CD4-positive, alpha-beta T cell treated with Interleukin-12 subunit alpha and Interleukin-12 subunit beta, for 1 hour (primary cell): ENCODE measurements around the gene BICD2.

Source experiments
- DNase-seq: peaks from one replicate; pipeline ENCODE4 v3.0.0-alpha.2; 2020

Gene BICD2

DNA sequence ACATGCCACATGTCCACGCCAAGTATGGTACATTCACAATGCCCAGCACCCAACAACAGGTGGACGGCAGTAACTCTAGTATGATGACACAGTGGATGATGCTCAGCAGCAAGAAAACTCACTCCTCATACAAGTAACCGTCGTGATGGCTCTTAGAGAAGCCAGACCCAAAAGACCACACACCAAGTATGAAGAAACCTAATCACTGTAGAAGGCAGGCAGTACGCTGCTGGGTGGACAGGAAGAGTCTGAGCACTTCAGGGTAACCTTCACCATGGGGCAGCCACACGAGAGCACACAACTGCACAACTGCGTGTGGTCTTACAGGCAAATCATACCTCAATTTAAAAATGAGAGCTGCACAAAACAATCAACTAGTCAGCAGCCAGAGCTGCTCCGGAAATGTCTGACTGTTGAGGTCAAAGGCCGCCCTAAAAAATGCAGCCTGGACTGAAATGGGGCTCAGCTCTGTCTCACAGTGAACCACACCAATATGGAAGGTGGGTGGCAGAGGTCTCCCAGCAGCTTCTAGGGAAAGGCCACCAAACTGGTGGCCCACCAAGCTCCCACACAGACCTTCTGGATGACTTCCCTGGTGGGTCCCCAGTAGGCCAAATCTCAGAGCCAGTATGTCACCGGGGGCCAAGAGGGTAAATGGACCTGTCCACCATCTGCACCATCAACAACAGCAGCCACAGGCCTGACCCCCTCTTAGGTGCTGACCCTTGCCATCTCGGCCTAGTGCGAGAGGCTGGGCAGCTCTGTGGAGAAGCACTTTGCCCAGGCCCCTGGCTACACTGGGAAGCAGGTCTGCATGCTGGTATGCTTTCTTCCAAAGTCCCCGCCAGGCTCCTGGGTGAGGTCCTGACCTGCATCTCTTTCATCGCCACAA lies 17.8 kb downstream of the BICD2 start:
- no peak for DNase-seq

DNA sequence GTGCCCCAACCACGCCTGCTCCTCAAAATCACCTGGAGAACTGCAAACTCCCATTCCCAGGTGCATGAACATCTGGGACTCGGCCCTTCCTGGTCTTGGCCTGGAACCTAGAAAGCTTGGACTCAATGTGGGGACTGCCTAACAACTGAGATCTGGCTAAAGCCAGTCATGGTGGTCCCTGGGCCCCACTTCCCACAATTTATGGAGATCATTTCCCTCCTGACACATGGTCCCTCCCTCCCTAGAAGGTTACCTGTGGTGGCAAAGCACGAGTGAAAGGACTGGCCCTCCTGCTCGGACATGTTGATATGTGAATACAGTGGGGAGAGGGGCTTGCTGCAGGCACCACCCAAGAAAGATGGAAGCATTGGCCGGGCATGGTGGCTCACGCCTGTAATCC lies 18.8 kb downstream of the BICD2 start:
- no peak for DNase-seq

DNA sequence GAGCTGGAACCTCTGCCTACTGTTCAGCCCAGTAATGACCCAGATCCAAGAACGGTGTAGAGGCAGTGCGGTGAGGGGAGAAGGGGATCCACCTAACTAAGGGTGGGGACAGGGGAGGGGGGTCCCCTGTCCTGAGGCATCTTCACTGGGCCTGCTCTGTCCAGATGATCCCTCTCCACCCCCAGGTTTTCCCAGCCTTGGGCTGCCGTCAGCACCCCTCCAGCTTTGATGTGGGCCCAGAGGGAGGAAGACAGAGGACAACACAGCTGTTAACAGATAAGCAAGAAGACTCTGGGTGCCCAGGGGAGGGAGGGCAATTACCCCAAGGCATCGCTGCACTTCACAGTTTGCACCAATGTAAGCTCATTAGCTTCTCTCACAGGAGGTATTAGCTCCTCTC lies 19.3 kb downstream of the BICD2 start:
- no peak for DNase-seq

DNA sequence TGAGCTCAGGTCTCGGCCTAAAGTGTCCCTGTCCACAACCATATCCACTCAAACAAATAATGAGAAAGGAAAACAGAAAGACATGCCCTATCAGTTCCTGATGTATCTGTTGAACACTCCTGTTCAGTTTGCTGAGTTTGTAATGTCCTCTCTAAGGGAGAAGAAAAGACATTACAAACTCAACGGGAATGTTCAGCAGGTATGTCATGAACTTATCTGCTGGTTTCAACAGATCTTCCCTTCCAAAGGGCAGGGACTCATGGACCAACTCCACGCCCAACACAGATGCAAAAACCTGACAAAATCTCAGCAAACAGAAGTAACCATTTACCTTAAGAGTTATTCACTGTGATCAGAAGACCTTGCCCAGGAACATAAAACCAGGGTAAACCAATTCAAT lies 23.7 kb downstream of the BICD2 start:
- no peak for DNase-seq

DNA sequence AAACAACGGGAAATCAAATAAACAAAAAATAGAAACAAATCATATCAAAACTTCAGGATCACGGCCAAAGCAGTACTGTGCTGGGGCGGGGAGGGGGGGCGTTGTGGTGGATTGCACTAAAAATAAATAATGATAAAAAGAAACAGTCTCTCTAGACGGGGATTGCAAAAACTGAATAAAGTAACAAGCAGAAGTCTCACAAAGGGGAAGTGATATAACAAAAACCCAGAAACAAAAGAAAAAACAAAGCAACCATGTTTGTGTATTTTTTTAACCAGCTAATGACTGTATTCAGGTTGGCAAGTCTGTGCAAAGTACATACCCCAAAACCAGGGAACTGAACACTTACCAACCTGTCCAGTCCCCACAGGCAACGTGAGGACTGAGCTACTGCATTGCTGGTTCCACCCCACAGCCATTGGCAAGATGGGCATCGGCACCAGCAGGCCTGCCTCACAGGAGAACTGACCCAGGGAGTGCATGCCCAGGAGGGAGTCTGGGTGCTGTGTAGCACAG lies 24.1 kb downstream of the BICD2 start:
- no peak for DNase-seq

DNA sequence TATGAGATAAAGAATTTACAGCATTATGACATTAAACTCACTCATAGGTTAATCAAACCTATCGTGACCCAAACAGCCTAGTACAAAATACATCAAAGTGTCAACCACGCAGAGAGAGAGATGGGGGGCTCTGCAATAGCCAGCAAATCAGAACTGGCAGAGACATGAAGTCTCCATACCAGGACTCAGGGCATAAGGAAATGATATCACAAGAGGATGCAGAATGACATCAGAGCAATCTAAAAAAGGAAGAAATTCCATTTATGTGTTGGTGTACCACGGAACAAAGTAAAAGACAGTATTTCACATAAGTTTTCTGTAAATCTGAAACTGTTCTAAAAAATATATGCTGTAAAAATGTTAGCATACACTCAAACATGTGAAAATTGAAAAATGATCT lies 24.6 kb downstream of the BICD2 start:
- DNase-seq: no peak

DNA sequence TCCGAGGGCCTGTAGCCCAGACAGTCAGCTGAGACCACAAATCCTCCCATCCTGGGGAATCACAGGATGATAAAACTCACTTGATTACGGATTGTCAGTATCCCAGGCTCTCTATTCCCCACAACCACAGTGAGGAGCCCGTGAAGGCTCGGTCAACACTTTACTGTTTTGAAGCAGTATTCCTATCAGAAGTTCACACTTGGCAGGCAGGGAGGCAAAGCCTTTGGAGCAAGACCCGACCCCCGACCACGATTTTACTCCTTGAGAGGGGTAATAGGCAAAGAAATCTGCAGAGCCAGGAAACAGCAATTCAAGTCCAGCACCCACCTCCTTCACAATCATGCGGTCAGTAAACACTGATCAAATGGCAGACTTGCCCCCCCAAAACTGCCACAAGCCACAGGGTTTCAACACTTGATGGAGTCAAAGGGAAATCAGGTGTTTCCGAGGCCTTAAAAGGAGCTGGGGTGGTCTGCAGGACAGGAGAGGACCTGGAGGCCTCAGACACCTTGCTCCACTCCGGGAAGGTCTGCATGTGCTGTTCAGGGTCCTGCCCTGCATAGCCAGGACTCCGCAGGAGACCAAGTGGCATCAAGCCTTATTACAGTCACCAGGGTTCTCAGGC lies 25.2 kb downstream of the BICD2 start:
- no peak for DNase-seq

DNA sequence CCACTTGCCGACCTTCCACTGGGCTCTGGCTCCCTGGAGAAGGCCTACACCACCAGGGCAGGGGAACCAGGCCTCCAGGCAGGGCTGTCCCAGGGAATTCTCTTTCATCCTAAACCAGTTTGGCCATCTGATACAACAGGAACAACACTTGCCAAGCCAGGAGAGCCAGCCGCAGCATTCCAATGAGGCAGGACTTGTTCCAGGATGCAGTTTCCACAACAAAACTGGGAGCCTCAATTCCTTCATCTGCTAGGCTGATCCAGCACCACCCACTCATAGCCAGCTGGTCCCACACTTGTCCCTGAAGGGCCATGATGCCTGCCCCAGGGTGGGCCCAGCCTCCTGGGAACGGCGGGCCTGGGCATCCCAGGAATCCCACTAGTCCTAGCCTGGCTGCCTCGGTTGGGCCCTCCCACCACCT lies 26.0 kb downstream of the BICD2 start:
- DNase-seq: no peak

DNA sequence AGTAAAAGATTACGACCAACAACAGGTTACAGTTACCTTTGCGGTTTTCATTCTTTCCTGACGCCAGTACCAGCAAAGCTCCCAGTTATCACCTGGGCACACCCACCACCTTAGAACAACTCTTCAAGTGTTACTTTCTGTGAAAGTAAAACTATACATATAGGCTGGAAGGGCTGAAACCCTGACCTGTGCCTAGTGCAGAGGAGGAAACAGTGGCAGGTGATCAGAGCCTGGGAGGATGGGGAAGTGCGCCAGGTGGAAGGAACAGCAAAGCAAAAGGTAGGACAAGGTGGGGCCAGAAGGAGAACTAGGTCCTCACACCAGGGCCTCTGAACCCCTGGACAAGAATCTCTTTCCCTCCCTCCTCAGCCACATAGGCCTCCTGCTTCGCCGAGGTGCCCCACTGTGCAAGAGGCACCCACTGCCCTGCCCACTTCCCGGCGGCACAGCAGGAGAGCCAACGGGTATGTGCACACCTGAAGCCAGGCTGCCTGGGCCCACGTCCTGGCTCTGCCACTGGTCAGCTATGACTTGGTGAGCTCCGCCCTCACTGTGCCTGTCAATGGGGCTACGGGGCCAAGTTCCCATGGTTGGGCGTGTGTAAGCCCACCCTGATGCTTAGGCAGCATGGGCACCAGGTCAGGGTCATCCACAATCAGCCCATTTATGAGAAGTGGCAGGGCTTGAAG lies 26.9 kb downstream of the BICD2 start:
- no peak for DNase-seq

DNA sequence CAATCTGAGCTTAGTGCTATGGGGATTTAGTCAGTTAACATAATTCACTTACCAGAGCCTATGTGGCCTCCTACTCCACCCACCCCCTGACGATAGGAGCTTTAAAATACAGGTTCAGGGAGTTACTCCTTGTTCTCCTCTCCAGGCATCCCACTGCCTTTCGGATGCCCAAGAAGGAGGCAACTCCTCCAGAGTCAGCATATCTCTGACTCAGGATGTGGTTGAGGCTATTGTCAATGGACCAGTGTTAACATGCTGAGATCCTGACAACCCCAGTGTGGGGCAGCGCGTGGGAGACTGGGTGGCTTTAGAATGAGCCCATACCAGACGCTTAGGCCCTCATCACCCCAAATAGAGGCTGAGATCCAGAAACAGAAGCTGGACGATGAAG lies 27.4 kb downstream of the BICD2 start:
- DNase-seq: no peak

DNA sequence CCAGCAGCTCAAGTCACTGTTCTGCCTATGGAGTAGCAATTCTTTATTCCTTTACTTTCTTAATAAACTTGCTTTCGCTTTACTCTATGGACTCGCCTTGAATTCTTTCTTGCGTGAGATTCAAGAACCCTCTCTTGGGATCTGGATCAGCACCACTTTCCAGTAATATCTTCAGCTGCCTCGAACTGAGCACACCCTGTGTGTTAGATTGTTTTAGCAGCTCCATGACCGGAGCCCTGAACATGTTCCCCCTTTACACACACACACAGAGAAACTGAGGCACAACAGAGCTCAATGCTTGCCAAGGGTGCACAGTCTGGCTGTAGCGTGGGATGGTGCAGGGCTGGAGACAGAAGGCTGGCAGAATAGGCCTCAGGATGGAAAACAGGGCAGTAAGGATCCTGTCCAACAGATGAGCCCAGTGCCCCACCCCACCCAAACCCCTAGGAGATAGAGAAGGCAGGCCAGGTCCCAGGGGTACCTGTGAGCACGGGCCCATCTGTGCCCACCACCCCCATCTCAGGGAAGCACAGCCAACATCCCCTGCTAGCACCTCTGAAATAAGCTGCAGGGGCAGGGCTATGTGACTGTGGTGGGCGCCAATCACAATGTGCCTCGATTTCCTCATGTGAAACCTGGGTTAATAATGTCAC lies 27.9 kb downstream of the BICD2 start:
- DNase-seq: no peak

DNA sequence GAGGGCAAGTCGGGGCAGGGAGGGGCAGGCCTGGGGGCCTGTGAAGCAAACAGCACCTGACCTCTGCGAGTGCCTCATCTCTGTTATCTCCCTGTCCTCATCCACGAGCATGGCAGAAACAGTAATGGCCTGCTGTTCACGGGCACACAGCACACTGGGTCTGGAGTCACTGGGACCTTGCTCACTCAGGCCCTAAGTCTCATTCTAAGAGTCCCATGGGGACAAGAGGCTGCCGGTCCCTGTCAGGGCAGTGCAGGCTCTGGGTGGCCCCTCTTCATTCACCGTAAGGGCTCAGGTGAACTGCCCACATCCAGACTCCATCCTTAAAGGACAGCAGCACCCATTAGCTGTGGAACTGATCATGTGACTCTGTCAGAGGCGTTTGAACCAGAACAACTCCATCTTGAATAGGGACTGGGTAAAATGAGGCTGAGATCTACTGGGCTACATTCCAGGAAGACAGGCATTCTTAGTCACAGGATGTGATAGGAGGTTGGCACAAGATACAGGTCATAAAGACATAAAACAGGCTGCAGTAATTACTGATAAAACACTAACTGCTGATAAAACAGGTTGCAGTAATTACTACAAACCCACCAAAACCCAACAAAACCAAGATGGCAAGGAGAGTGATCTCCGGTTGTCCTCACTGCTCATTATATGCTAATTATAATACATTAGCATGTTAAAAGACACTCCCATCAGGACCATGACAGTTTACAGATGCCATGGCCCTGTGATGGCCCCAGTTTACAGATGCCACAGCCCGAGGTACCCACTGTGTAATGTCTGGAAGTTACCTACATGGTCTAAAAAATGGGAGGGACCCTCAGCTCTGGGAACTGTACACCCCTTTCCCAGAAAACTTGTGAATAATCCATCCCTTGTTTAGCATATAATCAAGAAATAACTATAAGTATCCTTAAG lies 28.7 kb downstream of the BICD2 start:
- DNase-seq: no peak

DNA sequence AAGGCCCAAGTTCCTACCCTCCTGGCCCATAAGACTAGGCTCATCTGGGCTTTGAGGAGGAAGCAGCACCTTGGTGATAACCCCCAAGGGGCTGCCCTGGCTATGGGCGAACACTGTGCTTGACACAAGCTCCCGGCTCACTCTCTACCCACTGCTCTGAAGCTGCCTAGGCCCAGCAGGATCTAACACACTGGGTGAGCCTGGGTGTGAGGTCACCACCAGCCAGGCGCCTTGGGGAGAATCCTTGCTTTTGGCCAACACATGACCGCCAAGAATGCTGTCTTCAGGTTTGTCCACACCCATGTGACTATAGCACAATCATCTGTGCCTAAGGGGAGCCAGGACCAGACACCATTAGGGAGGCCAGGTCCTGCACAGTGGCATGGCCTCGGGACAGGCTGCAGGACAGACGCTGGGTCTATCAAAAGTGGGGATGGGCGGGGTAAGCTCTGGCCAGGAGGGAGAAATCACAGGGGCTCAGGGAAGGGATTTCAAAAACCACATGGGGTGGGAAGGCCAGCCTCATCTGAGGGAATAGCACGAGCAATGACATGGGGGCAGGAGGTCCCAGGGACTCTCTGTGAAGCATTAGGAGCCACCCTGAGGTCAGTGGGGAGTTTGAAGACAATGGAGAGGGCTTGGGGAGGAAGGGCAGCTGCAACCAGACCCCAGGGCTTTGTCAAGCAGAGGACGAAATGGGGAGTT lies 29.6 kb downstream of the BICD2 start:
- no peak for DNase-seq

DNA sequence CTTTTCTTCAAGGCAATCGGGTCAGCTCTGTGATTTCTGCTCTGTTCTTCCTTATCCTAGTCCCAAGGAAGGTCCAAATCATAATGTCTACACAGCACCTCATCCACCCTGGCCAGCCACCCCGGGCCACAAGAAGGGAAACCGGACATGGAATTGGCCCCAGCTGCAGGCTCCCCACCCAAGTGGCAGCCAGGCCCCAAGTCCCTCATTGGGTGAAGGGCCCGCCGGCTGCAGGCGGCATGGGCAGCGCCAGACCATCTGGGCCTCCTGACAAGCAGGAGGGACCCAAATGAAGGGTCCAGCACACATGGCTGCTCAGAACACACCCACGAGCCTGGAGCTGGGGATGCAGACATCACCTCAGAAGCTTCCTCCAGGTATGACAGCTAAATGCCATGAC lies 33.7 kb downstream of the BICD2 start:
- DNase-seq: no peak

DNA sequence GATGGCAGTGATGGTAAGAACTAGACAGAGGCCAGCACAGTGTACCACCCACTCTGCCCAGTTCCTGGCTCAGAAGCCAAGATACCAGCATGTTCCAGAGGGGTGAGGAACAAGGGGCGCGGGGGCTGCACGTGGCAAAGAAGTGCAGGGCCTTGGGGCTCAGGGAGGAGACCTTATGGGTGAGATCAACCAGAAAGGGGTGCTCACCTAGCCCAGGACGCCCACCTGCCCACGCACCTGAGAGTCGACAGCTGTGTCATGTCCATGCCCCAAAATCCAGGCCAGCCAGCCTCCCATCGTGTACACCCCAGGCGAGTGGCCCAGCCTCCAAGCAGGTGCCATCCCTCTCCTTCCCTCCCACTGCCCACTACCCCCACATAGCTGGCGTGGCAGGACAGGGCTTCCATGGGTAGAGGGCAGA lies 34.9 kb downstream of the BICD2 start:
- DNase-seq: no peak

DNA sequence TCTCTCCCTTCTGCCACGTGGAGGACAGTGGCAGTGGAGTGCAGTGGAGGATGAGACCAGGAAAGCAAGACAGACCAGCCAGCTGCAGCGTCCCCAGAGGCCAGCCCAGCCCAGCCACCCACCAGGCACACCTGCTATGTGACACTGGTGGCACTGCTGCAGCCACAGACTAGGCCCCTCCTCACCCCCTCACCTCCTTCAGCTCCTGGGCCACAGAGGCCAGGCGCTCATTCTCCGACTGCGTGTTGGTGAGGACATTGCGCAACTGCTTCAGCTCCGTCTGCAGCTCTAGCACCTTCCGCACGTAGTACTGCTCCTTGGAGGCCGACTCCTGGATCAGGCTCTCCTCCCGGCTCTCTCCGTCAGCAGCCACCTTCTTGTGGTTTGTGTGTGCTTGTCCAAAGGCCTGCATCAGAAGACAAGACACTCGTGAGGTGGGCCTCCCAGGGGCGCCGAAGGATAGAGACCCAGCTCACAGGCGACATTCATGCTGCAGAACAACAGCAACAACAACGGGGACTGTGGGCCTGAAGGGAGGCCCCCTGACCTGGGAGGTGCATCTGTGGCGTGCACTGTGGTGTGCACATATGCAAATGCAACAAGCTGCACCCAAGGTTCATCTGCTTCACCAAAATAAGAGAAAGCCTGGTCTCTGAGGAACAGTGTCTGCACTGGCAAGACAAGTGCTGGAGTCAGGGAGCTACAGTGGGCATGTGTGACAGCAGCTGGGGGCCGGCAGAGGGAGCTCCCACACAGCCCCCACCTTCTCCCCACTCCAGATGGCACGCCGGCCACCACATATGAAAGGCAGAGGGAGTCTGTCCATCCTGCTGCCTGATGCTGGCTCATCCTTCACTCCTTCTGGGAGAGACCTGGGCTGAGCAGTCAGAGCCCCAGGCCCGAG lies 35.5 kb downstream of the BICD2 start:
- no peak for DNase-seq

DNA sequence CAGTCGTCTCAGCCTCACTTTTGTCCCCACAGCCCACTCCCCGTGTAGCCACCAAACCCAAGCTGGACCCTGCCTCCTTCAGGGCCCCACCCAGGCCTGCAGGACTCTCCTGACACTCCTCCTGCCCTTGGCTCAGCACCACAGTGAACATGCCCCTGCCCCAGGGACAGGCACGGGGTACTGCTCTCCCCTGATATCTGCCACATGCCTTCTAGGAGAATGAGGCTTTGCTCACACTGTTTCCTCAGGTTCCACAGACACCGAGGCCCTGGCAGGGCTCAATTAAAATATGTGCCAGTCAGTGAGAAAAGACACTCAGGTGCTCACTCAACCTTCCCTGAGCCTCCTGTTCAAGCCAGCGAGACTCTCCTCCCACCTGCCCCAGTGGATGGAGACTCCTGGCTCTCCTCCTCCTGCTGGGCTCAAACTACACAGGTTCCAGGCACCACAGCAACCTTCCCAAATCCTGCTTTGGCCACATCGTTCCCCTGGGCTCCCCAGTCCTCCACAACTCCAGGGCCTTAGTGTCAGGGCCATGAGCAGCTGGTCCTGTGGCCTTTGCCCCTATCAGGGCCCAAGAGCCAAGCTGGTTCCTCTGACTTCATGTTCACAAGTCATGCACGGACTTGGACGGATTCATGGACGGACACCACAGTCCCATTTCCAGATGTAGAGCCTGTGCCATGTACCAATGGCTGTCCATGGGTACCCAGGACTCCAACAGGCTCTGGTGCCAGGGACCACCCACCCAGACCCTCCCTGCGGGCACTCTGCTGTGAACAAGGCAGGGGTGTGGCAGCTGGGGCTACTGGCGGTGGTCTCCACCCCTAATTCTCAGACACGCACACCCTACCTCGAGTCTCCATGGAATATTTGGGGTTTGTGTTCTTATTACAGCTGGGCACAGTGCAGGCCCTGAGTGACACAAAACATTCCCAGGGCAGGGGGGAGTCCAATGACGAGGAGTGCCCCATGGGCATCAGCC lies 36.6 kb downstream of the BICD2 start:
- no peak for DNase-seq

DNA sequence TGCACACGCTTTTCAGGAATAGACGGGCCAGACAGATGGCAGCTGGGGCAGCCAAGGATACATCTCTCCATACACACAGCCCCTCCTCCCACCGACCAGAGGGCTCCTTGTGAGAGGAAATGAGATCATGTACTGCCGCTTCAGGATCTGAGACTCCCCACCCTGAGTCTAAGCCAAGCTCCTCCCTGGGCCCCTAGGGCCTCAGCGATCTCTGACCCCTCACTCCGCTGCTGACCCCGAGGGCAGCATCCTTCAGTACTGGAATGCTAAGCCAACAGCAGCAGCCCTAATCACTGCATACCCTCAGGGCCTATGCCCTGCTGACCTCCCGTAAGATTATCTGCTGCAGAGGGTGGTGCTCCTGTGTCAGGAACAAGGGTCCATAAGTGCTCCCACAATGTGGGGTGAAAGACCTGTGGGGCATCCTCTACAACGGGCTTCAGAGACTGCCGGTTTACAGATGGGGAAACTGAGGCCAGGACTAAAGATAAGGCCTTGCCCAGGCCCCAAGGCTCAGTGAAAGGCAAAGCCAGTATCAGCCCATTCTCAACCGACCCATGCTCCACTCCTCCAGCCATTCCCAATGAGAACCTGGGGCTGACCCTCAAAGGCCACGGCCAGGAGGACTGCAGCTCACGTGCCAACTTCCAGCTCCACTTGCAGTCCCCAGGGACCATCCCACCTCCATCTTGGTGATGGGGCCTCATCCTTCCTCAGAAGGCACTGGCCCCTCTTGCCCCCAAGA lies 37.5 kb downstream of the BICD2 start:
- DNase-seq: no peak
